Endometrial microvascular endothelial cells (primary cell): ENCODE measurements around the gene CHRNA4. TPM values are rescaled to one million over a fixed set of nuclear protein-coding genes. Genes with fewer than 3 reads are reported as not detected.

Source experiments
- in situ Hi-C: cut with HindIII; loops from 2 replicates; pipeline ENCODE4 v1.10.0; 2017; ENCODE audit warnings: low sequenced_read_pairs, low pct_unique_long_range_greater_than_20kb; ENCODE audit errors: inconsistent ontology term
- total RNA-seq: library from RNA; depleted of rRNA; stranded (reverse); fragments of >200 nt; gene quantifications from one replicate; pipeline ENCODE4 v1.2.3, GENCODE V29; 2015; ENCODE audit errors: inconsistent ontology term

CHRNA4 gene
- total RNA-seq, 1 donor from 2014 or later = not detected

DNA sequence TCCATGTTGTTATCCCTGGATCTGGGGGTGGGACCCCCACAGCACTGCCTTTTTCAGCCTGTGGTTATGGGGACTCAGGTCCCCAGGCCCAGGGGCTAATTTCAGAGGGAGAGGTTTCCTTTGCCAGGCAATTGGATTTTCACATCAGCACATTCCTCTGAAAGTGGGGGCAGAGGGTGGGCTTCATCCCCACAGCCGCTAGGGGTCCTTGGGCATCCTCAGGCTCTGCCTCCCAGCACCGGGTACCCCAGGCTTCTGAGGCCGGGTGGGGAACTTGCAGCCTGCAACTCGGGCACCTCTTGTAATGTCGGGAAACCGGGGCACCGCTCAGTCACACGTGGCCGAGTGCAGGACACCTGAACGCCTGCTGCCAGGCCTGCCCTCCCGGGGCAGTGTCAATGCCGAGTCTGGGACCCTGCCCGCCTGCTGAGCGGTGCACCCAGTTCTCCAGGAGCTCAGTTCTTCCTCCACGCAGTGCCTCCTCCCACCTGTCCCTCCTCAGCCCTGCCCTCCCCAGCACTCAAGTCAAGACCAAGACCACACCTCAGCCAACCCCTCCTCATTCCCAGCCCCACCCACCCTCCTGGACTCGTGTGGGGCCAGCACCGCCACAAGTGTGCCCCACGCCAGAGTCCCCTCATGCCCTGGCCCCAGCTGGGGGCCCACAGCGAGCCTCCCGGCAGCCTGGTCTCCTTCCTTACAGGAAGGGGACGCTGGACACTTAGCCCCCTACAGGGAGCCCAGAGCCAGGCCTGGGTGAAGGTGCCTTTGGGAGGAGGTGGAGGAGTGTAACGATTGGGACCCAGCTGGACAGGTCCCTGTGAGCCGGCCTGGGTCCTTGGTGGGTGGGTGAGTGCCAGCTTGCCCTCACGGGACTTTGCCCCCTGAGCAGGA, 8.8 kb upstream of the CHRNA4 start:
- in situ Hi-C loops = no loop called here

DNA sequence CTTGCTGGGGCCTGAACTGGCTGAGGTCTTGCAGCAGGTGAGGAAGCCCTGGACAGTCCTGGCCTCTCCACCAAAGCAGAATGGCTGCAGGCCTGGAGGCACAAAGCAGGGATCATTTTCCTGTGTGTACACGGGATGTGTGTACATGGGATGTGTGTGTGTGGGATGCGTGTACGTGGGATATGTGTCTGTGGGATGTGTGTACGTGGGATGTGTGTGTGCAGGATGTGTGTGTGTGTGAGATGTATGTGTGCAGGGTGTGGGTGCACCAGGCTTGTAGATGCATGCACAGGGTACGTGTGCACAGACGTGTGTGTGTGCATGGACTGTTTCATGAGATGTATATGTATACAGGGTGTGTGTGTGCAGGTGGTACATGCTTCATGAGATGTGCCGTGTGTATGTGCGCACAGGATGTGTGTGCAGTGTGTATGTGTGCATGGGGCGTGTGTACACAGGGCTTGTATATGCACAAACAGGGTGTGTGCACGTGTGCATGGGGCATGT, 7.9 kb upstream of the CHRNA4 start:
- in situ Hi-C loops = no loop called here

DNA sequence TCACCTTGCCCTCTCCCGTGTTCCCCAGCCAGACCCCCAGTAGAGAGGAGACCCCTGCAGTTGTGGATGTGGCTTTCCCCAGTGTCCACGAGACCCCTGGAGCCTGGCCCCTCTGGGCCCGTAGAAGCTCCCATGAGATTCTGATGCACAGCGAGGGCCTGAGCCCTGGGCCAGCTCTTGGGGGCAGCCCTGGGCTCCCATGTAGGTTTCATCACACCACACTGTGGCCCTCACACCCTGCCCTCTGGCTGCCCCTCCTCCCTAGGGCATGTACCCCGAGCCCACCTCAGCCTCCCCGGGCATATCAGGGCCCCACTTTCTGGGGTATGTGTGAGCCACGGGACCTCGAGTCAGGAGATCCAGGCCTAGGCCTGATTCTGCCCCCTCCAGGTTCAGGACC, 7.0 kb upstream of the CHRNA4 start:
- in situ Hi-C loops = no loop called here

DNA sequence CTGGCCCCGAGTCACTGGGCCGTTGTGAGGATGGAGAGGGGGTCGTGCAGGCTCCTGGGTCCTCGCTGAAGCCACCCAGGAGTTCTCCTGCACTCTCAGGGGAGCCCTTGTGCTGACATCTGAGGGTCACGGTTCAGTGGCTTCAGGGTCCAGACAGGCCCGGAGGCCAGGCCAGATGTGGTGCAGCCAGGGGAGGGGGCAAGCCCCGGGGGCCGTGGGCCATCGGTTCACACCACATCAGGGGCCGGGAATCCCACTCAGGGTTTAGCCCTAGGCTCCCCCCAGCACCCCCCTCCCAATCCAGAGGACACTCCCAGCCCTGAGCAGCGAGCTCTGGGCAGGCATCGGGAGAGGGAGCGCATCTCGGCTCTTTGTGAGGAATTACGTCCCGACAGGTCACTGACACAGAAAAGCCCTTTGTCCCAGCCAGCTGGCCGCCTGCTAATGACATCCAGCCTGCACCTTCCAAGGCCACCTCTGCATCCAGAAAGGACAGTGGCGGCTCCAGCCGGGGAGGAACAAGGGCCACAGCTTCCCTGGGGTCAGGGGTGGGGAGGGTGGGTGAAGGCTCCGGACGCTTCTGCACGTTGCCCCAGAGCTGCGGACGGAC, 6.4 kb upstream of the CHRNA4 start:
- in situ Hi-C loops = no loop called here

DNA sequence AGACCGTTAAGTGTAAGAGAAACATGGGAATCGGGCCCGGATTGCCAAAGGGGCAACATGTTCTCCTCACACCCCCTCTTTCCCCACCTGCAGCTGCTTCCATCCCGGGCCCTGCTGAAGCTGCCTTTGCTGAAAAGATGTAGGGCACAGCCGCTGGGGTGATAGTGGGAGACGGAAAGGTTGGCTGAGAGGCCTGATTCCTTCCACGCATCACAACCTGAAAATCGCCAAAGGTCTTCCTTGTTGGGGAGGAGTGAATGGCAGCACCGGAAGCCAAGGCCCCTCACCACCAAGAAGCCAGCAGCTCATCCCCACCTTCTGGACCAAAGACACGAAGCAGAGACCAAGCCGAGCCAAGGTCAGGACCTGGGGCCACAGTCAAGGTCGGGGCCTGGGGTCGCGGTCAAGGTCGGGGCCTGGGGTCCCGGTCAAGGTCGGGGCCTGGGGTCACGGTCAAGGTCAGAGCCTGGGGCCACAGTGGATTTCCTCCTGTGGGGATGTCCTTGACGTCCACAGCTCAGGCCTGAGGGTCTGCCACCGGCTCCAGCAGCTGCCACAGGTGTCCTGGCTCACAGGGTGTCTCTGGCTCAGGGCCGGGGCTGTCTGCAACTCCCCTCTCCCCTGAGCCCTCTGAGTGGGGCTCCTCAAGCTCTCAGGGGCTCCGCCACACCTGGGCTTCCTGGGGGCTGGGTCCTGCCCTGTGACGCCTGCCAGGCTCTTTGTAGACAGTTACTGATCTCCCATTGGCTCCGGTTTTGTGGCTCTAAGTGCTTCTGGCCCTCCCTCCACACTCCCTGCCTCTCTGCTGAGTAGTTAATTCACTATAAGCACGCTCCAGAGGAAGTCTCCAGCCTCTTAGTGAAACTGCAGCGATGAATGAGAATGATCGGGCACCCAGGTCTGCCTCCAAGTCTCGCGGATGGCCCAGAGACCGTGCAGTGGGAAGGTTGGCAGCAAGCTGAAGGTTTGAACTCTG, 5.5 kb upstream of the CHRNA4 start:
- in situ Hi-C loops = no loop called here

DNA sequence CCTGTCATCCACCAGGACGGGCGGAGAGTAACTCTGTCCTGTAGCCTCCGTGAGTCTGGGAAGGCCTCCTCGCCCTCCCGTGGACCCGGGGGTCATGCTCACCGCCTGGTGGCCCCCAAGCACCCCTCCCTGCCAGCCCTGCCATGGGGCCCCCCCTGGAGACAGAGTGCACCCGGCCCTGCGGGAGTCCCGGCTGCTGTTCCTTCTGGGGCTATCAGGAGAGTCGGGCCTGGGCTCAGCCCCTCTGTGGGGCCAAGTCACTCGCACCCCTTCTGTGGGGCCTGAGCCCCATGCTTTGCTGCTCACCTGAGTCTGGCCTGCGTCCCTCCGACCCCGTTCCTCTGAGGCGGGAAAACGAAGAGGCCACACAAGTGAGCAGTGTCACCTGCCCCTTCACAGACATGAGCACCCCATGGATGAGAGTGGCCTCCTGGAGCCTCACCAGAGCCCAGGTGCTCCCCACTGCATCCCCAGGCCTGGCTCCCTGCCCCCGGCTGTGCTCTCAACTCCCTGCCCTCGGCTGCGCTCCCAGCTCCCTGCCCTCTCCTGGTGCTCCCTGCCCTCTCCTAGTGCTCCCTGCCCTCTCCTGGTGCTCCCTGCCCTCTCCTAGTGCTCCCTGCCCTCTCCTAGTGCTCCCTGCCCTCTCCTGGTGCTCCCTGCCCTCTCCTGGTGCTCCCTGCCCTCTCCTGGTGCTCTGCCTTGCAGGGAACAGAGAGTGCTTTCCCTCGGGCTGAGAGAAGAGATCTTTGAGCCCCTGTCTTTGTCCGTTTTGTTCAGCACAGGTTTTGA, 4.6 kb upstream of the CHRNA4 start:
- in situ Hi-C loops = no loop called here

DNA sequence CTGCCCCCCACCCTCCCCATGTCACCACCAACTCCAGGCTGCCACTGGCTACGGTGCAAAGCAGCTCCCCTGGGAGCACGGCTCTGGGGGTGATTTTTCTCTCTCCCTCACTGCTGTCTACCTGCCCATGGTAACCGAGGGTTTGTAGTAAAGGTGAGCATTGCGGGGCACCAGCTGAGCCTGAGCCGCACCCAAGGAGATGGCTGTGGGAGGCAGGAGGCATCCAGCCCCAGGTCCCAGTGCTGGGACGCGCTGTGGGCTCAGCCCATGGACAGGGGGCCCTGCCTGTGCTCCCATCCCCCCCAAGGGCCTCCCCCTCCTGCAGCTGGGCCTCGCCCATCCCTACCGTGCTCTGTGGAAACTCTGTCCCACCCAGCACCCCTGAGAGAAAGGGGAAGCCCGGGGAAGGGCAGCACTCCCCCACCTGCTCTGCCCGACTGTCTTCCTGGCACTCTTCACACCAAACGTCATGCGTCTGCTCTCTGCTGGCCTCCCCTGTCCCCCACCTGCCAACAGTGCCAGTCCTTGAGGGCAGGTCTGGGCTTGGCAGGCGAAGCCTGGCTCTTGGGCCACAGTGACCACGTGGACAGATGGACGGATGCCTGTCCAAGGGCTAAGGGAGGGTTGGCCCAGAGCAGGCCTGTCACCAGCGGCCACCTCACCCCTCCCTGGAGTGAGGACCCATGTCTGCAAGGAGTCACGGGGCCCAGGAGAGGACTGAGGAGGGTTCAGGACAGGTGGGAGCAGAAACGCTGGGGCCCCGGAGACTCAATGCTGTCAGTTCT, 3.8 kb upstream of the CHRNA4 start:
- in situ Hi-C loops = no loop called here

DNA sequence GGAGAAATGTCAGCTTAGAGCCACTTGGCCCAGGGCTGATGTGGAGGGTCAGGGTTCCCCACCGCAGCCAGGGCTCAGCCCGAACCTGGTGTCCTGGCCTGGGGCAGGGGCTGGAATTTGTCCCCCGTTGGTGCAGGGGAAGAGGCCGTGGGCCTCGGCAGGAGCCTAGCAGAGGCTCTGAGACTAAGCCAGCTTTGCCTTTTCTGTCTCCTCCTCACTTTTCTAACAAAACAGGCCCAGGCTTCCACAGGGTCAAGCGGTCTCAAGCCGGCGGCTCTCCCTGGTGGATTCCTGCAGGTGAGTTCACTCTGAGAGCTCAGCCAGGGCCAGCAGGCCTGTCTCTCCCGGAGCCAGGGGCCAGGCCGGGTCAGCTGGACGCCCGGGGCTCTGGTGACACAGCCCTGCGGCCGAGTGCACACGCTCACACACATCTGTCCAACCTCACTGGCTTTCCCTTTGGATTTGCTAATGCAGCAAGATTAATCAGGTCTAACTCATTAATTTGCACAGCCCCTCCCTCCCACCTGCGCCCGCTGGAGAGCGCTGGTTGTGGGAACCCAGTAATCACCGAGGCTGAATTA, 2.9 kb upstream of the CHRNA4 start:
- in situ Hi-C loops = no loop called here

DNA sequence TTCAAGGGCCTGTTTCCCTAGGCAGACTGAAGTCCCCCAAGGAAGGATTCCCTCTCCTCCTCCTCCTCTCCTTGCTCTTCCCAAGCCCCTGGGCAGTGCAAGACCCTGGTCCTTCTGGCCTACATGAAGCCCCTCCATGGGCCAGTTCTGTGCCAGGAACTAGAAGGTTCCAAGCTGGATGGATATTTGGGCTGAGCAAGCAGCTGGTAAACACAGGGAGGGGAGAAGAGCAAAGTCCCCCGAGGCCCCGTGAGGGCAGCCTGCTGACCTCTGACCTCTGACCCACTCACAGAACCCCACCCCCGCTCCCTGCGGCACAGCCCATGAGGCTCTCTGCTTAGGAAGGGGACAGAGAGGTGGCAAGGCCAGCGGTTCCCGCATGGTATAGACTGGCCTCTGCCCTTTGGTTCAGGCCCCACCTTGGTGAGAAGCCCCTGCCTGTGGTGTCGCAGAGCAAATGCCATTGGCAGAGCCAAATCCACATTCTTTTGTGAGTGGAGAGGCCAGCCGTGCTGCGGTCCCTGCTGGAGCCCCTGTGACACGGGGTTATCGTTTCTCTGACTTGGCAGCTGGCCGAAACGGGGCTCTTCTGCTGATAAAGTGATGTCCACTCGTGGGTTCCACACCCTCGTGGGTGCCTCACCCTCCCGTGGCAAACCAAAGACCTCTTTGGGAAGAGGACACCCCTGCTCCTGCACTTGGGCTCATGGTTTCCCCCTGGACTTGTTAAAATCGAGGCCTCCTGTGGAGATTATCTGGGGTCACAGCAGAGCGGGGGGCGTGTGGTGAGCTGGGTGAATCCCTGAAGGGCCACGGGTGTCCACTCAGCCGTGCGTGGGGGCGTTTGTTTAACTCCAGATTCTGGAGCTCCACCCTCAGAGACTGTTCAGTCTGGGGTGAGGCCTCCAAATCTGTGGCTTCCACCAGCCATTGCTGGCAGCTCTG, 2.1 kb upstream of the CHRNA4 start:
- in situ Hi-C loops = no loop called here

DNA sequence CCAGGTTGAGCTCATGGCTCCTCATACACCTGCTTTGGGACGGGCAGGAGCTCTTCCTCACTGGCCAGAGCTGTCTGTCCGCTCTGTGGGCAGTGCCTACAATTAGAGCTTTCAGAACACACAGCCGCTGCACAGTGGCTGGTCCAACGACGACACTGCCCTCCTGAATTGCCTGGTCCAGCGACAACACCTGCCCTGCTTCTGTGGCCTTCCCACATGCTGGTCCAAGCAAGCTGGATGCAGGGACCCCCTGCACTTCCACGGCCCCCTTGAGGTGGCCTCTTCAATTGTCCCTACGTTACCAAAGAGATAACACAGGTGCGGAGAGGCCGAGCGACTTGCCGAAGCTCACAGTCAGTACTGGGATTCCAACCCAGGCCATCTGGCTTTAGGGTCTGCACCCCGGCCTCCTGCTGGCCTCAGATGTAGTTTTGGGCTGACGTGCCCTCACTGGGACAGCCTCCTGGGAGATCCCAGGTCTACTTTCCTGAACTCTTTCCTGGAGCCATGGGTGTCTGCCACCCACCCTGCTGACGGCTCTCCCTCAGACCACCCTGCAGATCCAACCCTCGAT, 1.4 kb upstream of the CHRNA4 start:
- in situ Hi-C loops = no loop called here

DNA sequence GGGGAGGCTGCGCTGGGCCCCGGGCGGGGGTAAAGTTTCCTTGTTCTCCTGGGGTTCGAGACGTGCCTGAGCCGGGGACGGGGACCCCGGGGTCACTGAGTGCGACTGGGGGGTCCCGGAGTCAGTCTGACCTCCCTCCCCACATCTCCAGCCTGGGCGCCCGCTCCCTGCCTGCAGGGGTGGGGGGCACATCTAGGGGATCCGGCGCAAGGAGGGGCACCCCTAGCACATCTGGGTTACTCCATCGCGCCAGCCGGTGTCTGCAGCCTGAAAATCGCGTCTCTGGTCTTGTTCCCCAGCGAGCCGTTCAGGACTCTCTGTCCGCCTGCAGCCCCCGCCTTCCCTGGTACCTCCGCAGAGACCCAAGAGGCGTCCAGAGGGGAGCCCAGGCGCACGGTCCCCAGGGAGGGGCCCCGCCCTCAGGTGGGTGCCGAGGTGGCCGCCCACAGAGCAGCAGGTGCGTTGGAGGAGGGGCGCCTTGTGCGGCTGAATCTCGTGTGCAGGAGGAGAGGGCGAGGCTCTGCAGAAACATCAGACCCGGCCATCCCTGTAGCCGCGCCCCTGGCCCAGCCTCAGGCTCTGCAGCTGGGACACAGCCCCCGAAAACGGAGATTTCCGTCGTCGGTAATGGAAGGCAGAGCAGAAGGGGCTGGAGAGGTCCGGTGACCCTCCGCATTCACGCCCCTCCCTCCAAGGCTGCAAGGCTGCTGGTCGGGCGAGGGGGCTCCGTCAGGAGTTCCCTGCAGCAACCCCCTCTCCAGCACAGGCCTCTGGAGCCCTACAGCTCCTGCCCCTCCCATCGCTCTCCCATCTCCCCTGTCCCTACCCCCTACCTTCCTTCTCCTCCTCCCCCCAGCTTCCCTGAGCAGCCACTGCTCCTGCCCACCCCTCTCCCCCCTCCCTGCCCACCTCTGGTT, 628 bp upstream of the CHRNA4 start:
- in situ Hi-C loops = no loop called here

DNA sequence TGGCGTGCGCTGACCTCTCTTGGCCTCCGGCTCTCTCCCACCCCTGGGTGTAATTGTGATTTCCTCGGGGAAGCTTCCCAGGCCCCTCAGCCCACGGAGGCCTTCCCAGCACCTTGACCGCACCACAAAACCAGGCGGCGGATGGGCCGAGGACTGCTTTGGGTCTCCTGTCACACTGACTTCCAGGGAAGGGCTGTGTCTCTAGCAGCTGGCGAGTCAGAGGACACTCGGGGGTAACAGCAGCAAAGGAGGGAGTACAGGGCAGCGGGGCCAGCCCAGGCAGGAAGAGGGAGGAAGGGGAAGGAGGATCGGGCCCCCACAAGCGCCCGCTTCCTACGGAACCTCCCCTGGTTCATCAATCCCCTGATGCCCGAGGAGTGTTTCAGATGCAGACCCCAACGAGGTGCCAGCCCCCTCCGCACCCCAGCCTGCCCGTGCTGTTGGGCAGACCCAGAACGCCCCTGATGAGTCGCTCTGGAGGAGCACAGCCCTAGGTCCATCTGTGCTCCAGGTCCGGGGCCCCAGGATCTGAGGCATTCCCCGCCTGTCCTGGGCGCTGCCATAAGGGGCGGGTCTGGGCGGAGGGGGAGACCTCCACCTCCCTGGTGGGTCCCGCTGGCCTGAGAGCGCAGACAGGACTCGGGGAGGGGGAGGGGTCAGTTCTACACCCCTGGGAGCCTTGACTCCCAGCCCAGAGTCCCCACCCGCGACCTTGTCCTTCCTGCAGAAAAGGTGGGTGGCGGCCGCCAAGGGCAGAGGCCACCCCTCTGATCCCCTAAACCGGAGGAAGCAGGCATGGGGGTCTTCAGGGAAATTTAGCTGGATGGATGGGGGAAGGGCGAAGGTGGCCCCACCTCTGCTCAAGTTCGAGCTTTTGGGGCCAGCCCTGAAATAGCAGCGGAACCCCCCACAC, 956 bp downstream of the CHRNA4 start:
- in situ Hi-C loops = no loop called here

DNA sequence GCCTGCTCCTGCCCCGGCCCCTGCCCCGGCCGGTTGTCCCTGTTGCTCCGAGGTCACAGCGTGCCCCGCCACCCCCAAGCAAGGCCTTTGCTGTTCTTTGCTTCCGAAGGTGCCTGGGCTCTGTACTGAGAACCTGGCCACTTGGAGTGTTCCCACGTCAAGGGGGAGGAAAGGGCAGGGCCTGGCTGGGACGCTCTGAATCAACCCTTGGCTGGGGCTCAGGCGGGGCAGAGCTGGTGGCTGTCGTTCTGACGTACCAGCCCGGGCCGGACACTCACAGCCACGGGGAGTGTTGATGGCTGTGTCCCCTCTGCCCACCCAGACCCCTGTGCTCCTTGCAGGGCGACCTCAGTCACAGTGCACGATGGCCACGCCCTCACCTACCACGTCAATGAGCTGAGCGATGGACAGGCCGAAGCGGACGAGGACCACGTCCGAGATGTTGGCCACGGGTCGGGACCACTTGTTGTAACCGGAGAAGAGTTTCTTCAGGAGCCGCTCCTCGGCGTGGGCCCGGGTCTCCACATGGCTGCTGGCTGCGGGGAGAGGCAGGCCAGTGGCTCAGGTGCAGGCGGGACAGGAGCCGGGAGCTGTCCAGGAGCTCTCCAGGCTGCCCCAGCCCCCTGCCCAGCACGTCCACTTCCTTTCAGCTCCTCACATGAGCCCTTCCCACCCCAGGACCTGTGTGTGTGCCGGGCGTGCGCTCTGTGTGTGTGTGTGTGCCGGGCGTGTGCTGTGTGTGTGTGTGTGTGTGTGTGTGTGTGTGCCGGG, 1.8 kb downstream of the CHRNA4 start:
- in situ Hi-C loops = no loop called here
